HL-60 (cell line): ENCODE results near the gene SLC41A3.
"Not testable (repeated sequence)": the region's sequence is repeated elsewhere in the genome, so short reads cannot be mapped to it uniquely, and the experiment has no call there.

Experiments
- DNase-seq, 2 experiments: peaks; one replicate each; pipeline ENCODE4 v3.0.0-alpha.2; 2010 to 2020; ENCODE audit warnings: low read depth in 1 of 2, low spot score in 1 of 2
- H3K27ac ChIP-seq: fragments of 250-450 bp; sonication (Bioruptor Pico); replicated peaks from 2 replicates; pipeline ENCODE4 v1.5.1; 2020; ENCODE audit warnings: mild to moderate bottlenecking, moderate library complexity
- H3K27me3 ChIP-seq: fragments of 250-450 bp; sonication (Bioruptor Pico); 2 replicates; pipeline ENCODE4 v1.5.1; 2021; ENCODE audit warnings: mild to moderate bottlenecking, moderate library complexity; ENCODE audit not compliant: insufficient read depth, poor library complexity, severe bottlenecking
- H3K4me3 ChIP-seq: replicated peaks from 2 replicates; pipeline ENCODE4 v1.5.1; 2011; ENCODE audit warnings: mild to moderate bottlenecking, control low read depth, low read length; ENCODE audit not compliant: insufficient read depth
- GABPA ChIP-seq: IDR thresholded peaks from 2 replicates; pipeline ENCODE4 v1.6.1; 2012; ENCODE audit warnings: low read depth
- POLR2AphosphoS5 ChIP-seq: IDR thresholded peaks from 2 replicates; pipeline ENCODE4 v1.6.1; 2012; ENCODE audit warnings: low read depth
- SPI1 ChIP-seq: IDR thresholded peaks from 2 replicates; pipeline ENCODE4 v1.6.1; 2012; ENCODE audit warnings: low read depth, mild to moderate bottlenecking, borderline replicate concordance
- TF ChIP-seq, protein P1 (sequence below): IDR thresholded peaks from one replicate; pipeline ENCODE4 v1.5.1; 2011; ENCODE audit warnings: low read length, control low read depth, inconsistent platforms; ENCODE audit not compliant: insufficient read depth
- TF ChIP-seq, protein P2 (sequence below): IDR thresholded peaks from 2 replicates; pipeline ENCODE4 v1.6.1; 2012; ENCODE audit warnings: low read depth; ENCODE audit not compliant: insufficient replicate concordance

SLC41A3 gene

DNA sequence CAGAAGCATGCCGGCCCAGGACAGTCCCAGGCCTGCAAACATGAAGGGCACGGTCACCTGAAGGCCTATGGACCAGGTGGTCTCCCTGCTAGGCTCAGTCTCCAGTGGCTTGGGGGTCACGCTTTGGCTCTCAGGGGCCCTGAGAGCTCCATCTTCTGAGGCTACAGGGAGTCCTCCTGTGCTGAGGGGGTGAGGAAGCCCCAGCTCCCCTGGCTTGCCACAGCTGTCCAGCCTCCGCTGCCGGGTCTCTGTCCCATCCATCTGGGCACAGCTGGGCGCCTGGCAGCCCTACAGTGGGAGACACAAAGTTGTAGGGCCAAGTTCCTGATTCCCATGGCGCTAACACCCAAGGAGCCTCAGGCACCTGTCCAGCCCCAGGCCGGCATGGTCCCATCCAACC, 16.0 kb downstream of the SLC41A3 start:
- TF ChIP-seq, protein P1, sequence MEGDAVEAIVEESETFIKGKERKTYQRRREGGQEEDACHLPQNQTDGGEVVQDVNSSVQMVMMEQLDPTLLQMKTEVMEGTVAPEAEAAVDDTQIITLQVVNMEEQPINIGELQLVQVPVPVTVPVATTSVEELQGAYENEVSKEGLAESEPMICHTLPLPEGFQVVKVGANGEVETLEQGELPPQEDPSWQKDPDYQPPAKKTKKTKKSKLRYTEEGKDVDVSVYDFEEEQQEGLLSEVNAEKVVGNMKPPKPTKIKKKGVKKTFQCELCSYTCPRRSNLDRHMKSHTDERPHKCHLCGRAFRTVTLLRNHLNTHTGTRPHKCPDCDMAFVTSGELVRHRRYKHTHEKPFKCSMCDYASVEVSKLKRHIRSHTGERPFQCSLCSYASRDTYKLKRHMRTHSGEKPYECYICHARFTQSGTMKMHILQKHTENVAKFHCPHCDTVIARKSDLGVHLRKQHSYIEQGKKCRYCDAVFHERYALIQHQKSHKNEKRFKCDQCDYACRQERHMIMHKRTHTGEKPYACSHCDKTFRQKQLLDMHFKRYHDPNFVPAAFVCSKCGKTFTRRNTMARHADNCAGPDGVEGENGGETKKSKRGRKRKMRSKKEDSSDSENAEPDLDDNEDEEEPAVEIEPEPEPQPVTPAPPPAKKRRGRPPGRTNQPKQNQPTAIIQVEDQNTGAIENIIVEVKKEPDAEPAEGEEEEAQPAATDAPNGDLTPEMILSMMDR, result no peak
- TF ChIP-seq SPI1 (no peak), POLR2AphosphoS5 (no peak), GABPA (no peak)
- TF ChIP-seq, protein P2, sequence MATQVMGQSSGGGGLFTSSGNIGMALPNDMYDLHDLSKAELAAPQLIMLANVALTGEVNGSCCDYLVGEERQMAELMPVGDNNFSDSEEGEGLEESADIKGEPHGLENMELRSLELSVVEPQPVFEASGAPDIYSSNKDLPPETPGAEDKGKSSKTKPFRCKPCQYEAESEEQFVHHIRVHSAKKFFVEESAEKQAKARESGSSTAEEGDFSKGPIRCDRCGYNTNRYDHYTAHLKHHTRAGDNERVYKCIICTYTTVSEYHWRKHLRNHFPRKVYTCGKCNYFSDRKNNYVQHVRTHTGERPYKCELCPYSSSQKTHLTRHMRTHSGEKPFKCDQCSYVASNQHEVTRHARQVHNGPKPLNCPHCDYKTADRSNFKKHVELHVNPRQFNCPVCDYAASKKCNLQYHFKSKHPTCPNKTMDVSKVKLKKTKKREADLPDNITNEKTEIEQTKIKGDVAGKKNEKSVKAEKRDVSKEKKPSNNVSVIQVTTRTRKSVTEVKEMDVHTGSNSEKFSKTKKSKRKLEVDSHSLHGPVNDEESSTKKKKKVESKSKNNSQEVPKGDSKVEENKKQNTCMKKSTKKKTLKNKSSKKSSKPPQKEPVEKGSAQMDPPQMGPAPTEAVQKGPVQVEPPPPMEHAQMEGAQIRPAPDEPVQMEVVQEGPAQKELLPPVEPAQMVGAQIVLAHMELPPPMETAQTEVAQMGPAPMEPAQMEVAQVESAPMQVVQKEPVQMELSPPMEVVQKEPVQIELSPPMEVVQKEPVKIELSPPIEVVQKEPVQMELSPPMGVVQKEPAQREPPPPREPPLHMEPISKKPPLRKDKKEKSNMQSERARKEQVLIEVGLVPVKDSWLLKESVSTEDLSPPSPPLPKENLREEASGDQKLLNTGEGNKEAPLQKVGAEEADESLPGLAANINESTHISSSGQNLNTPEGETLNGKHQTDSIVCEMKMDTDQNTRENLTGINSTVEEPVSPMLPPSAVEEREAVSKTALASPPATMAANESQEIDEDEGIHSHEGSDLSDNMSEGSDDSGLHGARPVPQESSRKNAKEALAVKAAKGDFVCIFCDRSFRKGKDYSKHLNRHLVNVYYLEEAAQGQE, result no peak
- no peak for DNase-seq
- Histone ChIP-seq H3K27ac (no peak overlapping the region), H3K27me3 (no peaks in the 10 kb centered on the region), H3K4me3 (no peak overlapping the region)

DNA sequence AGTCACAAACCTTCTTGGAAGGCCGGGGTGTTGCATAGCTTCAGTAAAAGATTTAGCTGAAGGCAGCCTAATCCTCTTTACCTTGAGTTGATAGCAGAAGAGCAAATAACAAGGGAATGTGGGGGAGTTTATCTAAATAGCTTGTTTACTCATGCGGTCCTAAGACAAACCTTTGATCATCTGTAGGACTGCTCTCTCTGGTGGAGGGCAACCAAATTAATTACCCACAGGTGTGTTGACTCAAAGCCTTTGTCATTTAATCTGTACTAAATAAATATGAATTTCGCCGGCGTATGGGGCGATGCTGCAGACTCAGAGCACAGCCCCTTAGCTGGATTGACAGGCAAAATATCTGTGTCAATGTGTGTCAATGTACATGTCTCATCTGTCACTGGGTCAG, 17.2 kb downstream of the SLC41A3 start:
- not testable (repeated sequence) for H3K27me3 ChIP-seq, H3K27ac ChIP-seq, DNase-seq, H3K4me3 ChIP-seq

DNA sequence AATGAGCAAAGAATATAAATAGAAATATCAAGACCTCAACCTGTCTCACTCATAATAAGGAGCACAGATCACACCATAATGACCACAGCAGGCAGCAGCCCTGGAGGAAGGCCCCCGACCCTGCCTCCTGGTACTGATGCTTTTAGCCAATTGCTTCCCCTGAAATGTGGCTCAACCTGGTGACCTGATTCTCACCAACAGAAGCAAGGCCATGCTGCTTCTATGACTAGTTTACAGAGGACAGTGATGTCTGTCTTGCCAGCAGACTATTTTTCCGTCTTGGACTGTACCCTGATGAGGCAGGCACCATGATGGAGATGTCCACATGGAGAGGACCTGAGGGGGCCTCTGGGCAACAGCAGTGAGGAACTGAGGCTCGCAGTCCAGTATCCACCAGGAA, 18.0 kb downstream of the SLC41A3 start:
- Histone ChIP-seq H3K4me3 (no peak overlapping the region), H3K27ac (no peak overlapping the region)
- TF ChIP-seq GABPA, result no peak
- no peak for TF ChIP-seq POLR2AphosphoS5

DNA sequence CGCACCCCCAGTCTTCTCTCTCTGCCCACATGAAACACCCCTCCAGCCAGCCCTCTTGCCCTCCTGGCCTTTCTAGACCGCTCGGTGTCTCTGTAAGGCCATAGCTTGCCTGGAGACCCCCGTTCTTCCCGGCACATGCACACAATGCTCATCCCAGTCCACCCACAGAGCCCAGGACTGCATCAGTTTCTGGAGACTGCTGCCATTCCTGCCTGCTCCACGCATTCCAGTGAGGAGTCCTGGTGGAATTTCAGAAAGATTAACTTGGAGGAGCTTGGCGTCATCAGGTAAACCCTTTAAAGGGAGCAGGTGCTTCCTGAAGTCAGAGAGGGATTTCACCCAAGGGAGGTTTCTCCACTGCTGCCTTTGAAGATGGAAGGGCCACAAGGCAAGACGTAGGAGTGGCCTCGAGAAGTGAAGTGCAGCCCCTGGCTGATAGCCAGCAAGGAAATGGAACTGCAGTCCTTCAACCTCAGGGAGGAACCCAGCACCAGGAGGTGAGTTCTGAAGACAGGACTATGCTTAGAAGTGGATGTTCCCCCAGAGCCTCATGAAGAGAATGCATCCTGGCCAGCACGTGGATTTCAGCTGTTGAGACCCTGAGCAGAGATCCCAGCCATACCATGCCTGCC, 19.2 kb downstream of the SLC41A3 start:
- TF ChIP-seq POLR2AphosphoS5 (no peak), SPI1 (peak; percentile 55; the same call in 1 of the 2 replicates)
- Histone ChIP-seq H3K4me3 (no peak overlapping the region), H3K27me3 (no peaks in the 10 kb centered on the region), H3K27ac (no peak overlapping the region)
- peak in 1 of 2 experiments; percentile 66 for DNase-seq

More for the DNA sequence above, 18.0 kb downstream of the SLC41A3 start:
- no peaks in the 10 kb centered on the region for H3K27me3 ChIP-seq
- DNase-seq, result no peak

DNA sequence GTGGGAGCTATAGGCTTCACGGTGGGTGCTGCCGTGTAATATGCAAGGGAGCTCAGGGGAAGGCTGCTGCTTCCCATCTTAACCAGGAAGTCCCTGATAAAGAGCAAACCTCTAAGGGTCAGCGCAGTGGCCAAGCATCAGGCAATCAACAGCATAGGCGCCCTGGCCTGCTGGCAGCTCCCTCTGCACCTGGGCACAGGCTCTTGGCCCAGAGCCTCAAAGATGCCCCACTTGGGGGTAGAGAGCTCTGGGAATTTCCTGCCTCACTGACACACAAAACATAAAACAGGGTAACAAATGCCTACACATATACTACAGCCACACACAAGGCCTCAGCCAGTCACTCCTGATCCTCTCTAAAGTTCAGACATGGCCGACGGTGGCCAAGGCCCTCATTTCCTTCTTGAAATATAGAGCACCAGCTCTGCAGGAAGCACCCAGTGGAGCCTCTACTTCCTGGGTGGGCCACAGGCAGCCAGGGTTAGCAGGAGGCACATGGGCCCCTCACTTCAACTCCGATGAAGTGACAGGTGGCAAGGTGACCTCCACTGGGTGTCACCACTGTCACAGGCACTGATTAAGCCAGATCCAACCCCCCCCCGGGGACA, 20.5 kb downstream of the SLC41A3 start:
- no peak for DNase-seq
- no peak overlapping the region for H3K27ac ChIP-seq
- H3K4me3 ChIP-seq, result no peak overlapping the region
- TF ChIP-seq, protein P2, result no peak
- no peak for TF ChIP-seq SPI1
- TF ChIP-seq, protein P1, result no peak
- TF ChIP-seq GABPA, result no peak
- TF ChIP-seq POLR2AphosphoS5, result no peak
- H3K27me3 ChIP-seq, result no peaks in the 10 kb centered on the region
